Fibroblast of lung (primary cell): Measurements from ENCODE around the gene PYGO1. TPM values are rescaled to one million over a fixed set of nuclear protein-coding genes. Genes with fewer than 3 reads are reported as not detected.
A peak's percentile ranks its signal among the peaks of the same experiment; 100 is the strongest.
"Not testable (repeated sequence)": the region's sequence is repeated elsewhere in the genome, so short reads cannot be mapped to it uniquely, and the experiment has no call there.

Experiments used
- DNase-seq, 2 donors: peaks; one replicate each; pipeline versions ENCODE4 v3.0.0 to v3.0.0-alpha.2; 2010; ENCODE audit warnings: low read depth in 2 of 2
- H2AFZ ChIP-seq: 2 replicates; pipeline ENCODE4 v1.5.1; 2012; ENCODE audit warnings: low read length, control low read depth, inconsistent platforms
- H3K27ac ChIP-seq: 2 replicates; pipeline ENCODE4 v1.5.1; 2011; ENCODE audit warnings: low read length, control low read depth; ENCODE audit not compliant: insufficient read depth
- H3K27me3 ChIP-seq: 2 replicates; pipeline ENCODE4 v1.5.1; 2011; ENCODE audit warnings: mild to moderate bottlenecking, low read length; ENCODE audit not compliant: control insufficient read depth, insufficient read depth
- H3K36me3 ChIP-seq: 2 replicates; pipeline ENCODE4 v1.5.1; 2011; ENCODE audit warnings: low read length; ENCODE audit not compliant: control insufficient read depth, insufficient read depth
- H3K4me1 ChIP-seq: 2 replicates; pipeline ENCODE4 v1.5.1; 2011; ENCODE audit warnings: low read length; ENCODE audit not compliant: control insufficient read depth, insufficient read depth; ENCODE audit errors: extremely low read depth
- H3K4me2 ChIP-seq: 2 replicates; pipeline ENCODE4 v1.5.1; 2011; ENCODE audit warnings: low read length, control low read depth; ENCODE audit not compliant: insufficient read depth; ENCODE audit errors: extremely low read depth
- H3K4me3 ChIP-seq, 4 experiments: fragments of 200-600 bp in 1 of 4; sonication (generic) in 1 of 4; replicated peaks in 1 of 4; 2 replicates each; pipeline ENCODE4 v1.5.1; 2011 to 2016; ENCODE audit warnings: low read length in 4 of 4, low read depth in 3 of 4, mild to moderate bottlenecking in 3 of 4, control low read depth in 2 of 4, inconsistent platforms in 1 of 4, mixed read lengths in 1 of 4; ENCODE audit not compliant: insufficient read depth in 1 of 4; ENCODE audit errors: control extremely low read depth in 1 of 4
- H3K79me2 ChIP-seq: 2 replicates; pipeline ENCODE4 v1.5.1; 2012; ENCODE audit warnings: mild to moderate bottlenecking, low read length, inconsistent platforms; ENCODE audit not compliant: control insufficient read depth, insufficient read depth
- H3K9ac ChIP-seq: 2 replicates; pipeline ENCODE4 v1.5.1; 2011; ENCODE audit warnings: mild to moderate bottlenecking, low read length, control low read depth; ENCODE audit not compliant: insufficient read depth
- H3K9me3 ChIP-seq: 2 replicates; pipeline ENCODE4 v1.5.1; 2012; ENCODE audit warnings: low read depth, low read length; ENCODE audit not compliant: control insufficient read depth, insufficient read depth
- H4K20me1 ChIP-seq: 2 replicates; pipeline ENCODE4 v1.5.1; 2011; ENCODE audit warnings: low read length; ENCODE audit not compliant: control insufficient read depth, insufficient read depth; ENCODE audit errors: extremely low read depth
- EZH2 ChIP-seq: IDR thresholded peaks from 2 replicates; pipeline ENCODE4 v1.5.1; 2012; ENCODE audit warnings: low read length, control low read depth, mild to moderate bottlenecking; ENCODE audit errors: missing control alignments
- polyA plus RNA-seq, 2 donors: library from polyadenylated mRNA; depleted of rRNA in 1 of 2; stranded (reverse) in 1 of 2; unstranded in 1 of 2; fragments of >200 nt; gene quantifications; 2 replicates each; pipeline ENCODE4 v1.2.1, GENCODE V29; 2011 to 2012; ENCODE audit warnings: missing spikeins in 1 of 2
- total RNA-seq: library from RNA; depleted of rRNA; stranded (reverse); fragments of >200 nt; gene quantifications from 2 replicates; pipeline ENCODE4 v1.2.1, GENCODE V29; 2014
- TF ChIP-seq, protein P1 (sequence below), 2 donors: IDR thresholded peaks in 1 of 2; conservative IDR thresholded peaks in 1 of 2; 1 replicate in 1 of 2; 2 replicates in 1 of 2; pipeline ENCODE4 v1.5.1; 2011 to 2012; ENCODE audit warnings: low read length in 2 of 2, control low read depth in 1 of 2, inconsistent platforms in 1 of 2, low read depth in 1 of 2, mild to moderate bottlenecking in 1 of 2

The PYGO1 gene
- total and polyA plus RNA-seq, 2 donors (not counting 1 experiment from before 2014, with no cell fraction given), result 10.1 to 11.3 TPM

DNA sequence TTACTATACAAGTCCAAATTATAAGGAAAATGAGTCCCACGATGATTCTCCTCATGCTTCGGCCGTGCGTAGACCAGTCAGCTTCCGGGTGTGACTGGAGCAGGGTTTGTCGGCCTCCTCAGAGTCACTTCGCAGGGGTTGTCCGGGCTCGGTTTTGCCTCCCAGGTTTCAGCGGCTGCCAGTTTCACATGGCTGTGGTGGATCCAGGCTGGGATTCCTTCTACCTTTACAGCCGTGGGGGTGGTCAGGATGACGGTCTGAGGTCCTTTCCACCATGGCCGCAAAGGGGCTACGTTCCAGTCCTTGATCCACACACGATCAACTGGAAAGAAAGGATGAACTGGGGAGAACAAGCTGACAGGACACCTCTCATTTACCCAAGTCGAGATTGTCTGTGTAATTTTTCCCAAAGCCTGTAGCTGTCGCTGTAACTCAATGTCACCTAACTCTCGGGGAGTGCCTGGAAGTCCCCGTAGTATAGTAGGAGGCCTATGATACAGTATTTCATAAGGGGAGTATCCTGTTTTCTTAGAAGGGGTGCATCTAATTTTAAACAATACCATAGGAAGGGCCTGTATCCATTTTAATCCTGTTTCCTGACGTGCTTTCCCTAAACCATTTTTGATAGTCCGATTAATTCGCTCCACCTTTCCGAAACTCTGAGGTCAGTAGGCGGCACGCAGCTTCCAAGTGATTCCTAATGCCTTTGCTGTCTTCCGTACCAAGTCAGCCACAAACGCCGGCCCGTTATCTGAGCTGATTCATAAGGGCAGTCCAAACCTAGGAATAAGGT, 74.3 kb downstream of the PYGO1 start:
- H3K4me3 ChIP-seq, H3K9me3 ChIP-seq, H4K20me1 ChIP-seq, H2AFZ ChIP-seq, H3K9ac ChIP-seq, H3K27me3 ChIP-seq, H3K36me3 ChIP-seq, H3K79me2 ChIP-seq, H3K4me1 ChIP-seq, H3K27ac ChIP-seq, H3K4me2 ChIP-seq: not testable (repeated sequence)
- TF ChIP-seq, protein P1, sequence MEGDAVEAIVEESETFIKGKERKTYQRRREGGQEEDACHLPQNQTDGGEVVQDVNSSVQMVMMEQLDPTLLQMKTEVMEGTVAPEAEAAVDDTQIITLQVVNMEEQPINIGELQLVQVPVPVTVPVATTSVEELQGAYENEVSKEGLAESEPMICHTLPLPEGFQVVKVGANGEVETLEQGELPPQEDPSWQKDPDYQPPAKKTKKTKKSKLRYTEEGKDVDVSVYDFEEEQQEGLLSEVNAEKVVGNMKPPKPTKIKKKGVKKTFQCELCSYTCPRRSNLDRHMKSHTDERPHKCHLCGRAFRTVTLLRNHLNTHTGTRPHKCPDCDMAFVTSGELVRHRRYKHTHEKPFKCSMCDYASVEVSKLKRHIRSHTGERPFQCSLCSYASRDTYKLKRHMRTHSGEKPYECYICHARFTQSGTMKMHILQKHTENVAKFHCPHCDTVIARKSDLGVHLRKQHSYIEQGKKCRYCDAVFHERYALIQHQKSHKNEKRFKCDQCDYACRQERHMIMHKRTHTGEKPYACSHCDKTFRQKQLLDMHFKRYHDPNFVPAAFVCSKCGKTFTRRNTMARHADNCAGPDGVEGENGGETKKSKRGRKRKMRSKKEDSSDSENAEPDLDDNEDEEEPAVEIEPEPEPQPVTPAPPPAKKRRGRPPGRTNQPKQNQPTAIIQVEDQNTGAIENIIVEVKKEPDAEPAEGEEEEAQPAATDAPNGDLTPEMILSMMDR (conservative IDR thresholded peaks at IDR 0.05 in 1 of 2, IDR thresholded peaks at IDR 0.05 in 1 of 2; ENCODE audit: low read depth in 1 of 2, low read length in 2 of 2), result peak; percentile 54 to 70
- DNase-seq, result peak; percentile 31 to 59

DNA sequence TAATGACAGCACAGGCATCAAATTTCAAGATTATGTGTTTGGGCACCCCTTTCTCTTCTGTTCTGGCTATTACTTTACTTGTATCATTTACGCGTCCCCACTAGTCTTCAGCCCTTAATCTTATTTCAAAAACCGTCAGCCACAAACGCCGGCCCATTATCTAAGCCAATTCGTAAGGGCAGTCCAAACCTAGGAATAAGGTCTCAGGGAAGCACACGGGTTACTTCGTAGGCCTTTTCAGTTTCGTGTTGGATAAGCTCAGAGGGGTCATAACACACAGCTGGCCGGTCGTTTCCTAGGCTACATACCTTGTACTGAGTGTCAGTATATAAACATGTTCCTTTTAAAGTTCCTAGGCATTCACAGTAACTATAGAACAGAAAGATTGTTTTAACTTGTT, 75.0 kb downstream of the PYGO1 start:
- H3K4me2 ChIP-seq, result no peak overlapping the region
- TF ChIP-seq, protein P1 (conservative IDR thresholded peaks at IDR 0.05 in 1 of 2, IDR thresholded peaks at IDR 0.05 in 1 of 2; ENCODE audit: low read depth in 1 of 2, low read length in 2 of 2), result no peak
- no peak for TF ChIP-seq EZH2
- no peaks in the 10 kb centered on the region for H3K36me3 ChIP-seq
- no peak overlapping the region for H3K4me3 ChIP-seq
- no peak for DNase-seq
- H3K4me1 ChIP-seq, result no peaks in the 10 kb centered on the region
- no peak overlapping the region for H3K9ac ChIP-seq
- no peak overlapping the region for H3K27ac ChIP-seq
- H2AFZ ChIP-seq, result no peak overlapping the region
- no peaks in the 10 kb centered on the region for H3K27me3 ChIP-seq
- H4K20me1 ChIP-seq, result no peaks in the 10 kb centered on the region
- no peaks in the 10 kb centered on the region for H3K9me3 ChIP-seq
- no peaks in the 10 kb centered on the region for H3K79me2 ChIP-seq

DNA sequence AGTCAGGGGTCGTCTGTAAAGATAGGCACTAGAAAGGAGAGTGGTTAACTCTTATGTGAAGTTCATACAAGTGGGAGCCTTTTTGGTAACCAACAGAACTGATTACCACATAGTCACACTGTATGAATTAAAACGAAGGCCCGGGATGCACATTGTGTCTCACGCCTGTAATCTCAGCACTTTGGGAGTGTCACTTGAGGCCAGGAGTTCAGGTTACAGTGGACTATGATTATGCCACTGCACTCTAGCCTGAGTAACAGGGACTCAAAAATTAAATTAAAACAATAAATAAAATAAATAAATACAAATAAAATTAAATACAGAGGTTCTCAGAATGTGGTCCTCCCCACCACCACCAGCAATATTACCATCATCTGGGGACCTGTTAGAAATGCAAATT, 80.6 kb downstream of the PYGO1 start:
- H2AFZ ChIP-seq, result no peak overlapping the region

DNA sequence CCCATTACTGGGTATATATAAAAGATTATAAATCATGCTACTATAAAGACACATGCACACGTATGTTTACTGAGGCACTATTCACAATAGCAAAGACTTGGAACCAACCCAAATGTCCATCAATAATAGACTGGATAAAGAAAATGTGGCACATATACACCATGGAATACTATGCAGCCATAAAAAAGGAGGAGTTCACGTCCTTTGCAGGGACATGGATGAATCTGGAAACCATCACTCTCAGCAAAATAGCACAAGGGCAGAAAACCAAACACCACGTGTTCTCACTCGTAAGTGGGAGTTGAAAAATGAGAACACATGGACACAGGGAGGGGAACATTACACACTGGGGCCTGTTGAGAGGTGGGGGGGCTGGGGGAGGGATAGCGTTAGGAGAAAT, 82.7 kb downstream of the PYGO1 start:
- H3K27me3 ChIP-seq, H3K79me2 ChIP-seq, H3K4me1 ChIP-seq, H3K9me3 ChIP-seq, H3K4me2 ChIP-seq, H3K36me3 ChIP-seq, DNase-seq, H4K20me1 ChIP-seq, H3K27ac ChIP-seq, H3K4me3 ChIP-seq, H2AFZ ChIP-seq, H3K9ac ChIP-seq: not testable (repeated sequence)

More for the DNA sequence above, 80.6 kb downstream of the PYGO1 start:
- no peaks in the 10 kb centered on the region for H4K20me1 ChIP-seq
- no peak overlapping the region for H3K4me2 ChIP-seq
- no peak for DNase-seq
- no peak overlapping the region for H3K27ac ChIP-seq
- H3K36me3 ChIP-seq, result no peaks in the 10 kb centered on the region
- no peak overlapping the region for H3K9ac ChIP-seq
- H3K4me3 ChIP-seq, result no peak overlapping the region
- H3K9me3 ChIP-seq, result no peaks in the 10 kb centered on the region
- TF ChIP-seq, protein P1 (conservative IDR thresholded peaks at IDR 0.05 in 1 of 2, IDR thresholded peaks at IDR 0.05 in 1 of 2; ENCODE audit: low read depth in 1 of 2, low read length in 2 of 2), result no peak
- H3K27me3 ChIP-seq, result no peaks in the 10 kb centered on the region
- H3K79me2 ChIP-seq, result no peaks in the 10 kb centered on the region
- H3K4me1 ChIP-seq, result no peaks in the 10 kb centered on the region
